Endometrium (tissue), 2 donors: ENCODE data around the gene EMC7.

Experiments
- FAIRE-seq: peaks from 2 replicates; lab custom pipeline; 2012; peaks lifted over from hg19 to GRCh38; lab: Jason Lieb, UNC
- donor health status: control.
- donor health status: control.

Gene EMC7

GRCh38 chr15:34038023-34038870 is 63.4 kb downstream of the EMC7 start:
- FAIRE-seq = no peak
